NOMO-1 treated with dmso at 0.1 percent for 144 hours (cell line): ENCODE results near the gene KLHL2.
"Not testable (repeated sequence)": the region's sequence is repeated elsewhere in the genome, so short reads cannot be mapped to it uniquely, and the experiment has no call there.

Experiments
- DNase-seq: peaks from one replicate; lab custom pipeline; 2025; ENCODE audit not compliant: unreplicated experiment; lab: John Stamatoyannopoulos, UW

KLHL2 gene

GRCh38 chr4:165326831-165327210 is 119.5 kb downstream of the KLHL2 start:
- no peak for DNase-seq

GRCh38 chr4:165327211-165328100 is 120.1 kb downstream of the KLHL2 start, which contains the start of gene MSMO1:
Gene MSMO1 (plus strand): TSS chr4:165327669. CDS start chr4:165333371, 5,702 bp downstream.
- DNase-seq, result peak; percentile 97

- DNase-seq, result no peak
Observed at GRCh38 chr4:165328101-165328425, 120.7 kb downstream of the KLHL2 start.

GRCh38 chr4:165328708-165329107 is 121.3 kb downstream of the KLHL2 start:
- DNase-seq, result no peak

GRCh38 chr4:165330071-165330470 is 122.7 kb downstream of the KLHL2 start:
- DNase-seq, result no peak

- DNase-seq, result no peak
Observed at GRCh38 chr4:165330666-165331065, 123.3 kb downstream of the KLHL2 start.

GRCh38 chr4:165331359-165331758 is 124.0 kb downstream of the KLHL2 start:
- no peak for DNase-seq

- DNase-seq, result no peak
Observed at GRCh38 chr4:165331823-165332222, 124.5 kb downstream of the KLHL2 start.

- no peak for DNase-seq
Observed at GRCh38 chr4:165332502-165332901, 125.1 kb downstream of the KLHL2 start.

GRCh38 chr4:165335163-165335703 is 127.9 kb downstream of the KLHL2 start:
- no peak for DNase-seq

- DNase-seq, result no peak
Observed at GRCh38 chr4:165336743-165337142, 129.4 kb downstream of the KLHL2 start.

- DNase-seq, result not testable (repeated sequence)
Observed at GRCh38 chr4:165342340-165342739, 135.0 kb downstream of the KLHL2 start.

- DNase-seq, result no peak
Observed at GRCh38 chr4:165343353-165344191, 136.2 kb downstream of the KLHL2 start.

- DNase-seq, result no peak
Observed at GRCh38 chr4:165345666-165346417, 138.5 kb downstream of the KLHL2 start.

GRCh38 chr4:165347647-165348569 is 140.5 kb downstream of the KLHL2 start:
- no peak for DNase-seq

- DNase-seq, result no peak
Observed at GRCh38 chr4:165351359-165352130, 144.2 kb downstream of the KLHL2 start.

GRCh38 chr4:165355900-165356300 is 148.5 kb downstream of the KLHL2 start:
- peak; percentile 5 for DNase-seq

GRCh38 chr4:165359506-165359905 is 152.1 kb downstream of the KLHL2 start:
- DNase-seq, result peak; percentile 15

- DNase-seq, result no peak
Observed at GRCh38 chr4:165360041-165360695, 152.8 kb downstream of the KLHL2 start.
